MM.1S (cell line): ENCODE results near the gene KCNH1.

Experiments
- CTCF ChIP-seq: fragments of 300-600 bp; sonication (generic); IDR thresholded peaks from 2 replicates; pipeline ENCODE4 v1.5.1; 2016; ENCODE audit warnings: antibody characterized with exemption, low read length, mixed read lengths
- EZH2 ChIP-seq: fragments of 300-600 bp; sonication (generic); optimal IDR thresholded peaks from 2 replicates; pipeline ENCODE3; 2017; ENCODE audit warnings: low read depth, mild to moderate bottlenecking, antibody characterized with exemption, low read length, mixed read lengths

GRCh38 chr1:210648588-210649269, 485.2 kb downstream of the KCNH1 start:
- no peak for TF ChIP-seq CTCF
- no peak for TF ChIP-seq EZH2
